Stomach (tissue), 9 donors: ENCODE measurements around the gene ARID5B. TPM values are rescaled to one million over a fixed set of nuclear protein-coding genes. Genes with fewer than 3 reads are reported as not detected.

Experiments
- DNase-seq, 2 donors: peaks; one replicate each; pipeline versions ENCODE4 v3.0.0 to v3.0.0-alpha.2; 2013 to 2019
- H3K27ac ChIP-seq, 5 donors: fragments of 200-600 bp in 4 of 5; sonication (generic) in 4 of 5; one replicate each; pipeline ENCODE4 v1.5.1; 2013 to 2019; ENCODE audit warnings: mild to moderate bottlenecking in 1 of 5, moderate library complexity in 1 of 5
- H3K27me3 ChIP-seq, 3 donors: fragments of 200-600 bp; sonication (generic); one replicate each; pipeline ENCODE4 v1.5.1; 2017 to 2019; ENCODE audit warnings: mixed run types in 1 of 3
- H3K36me3 ChIP-seq, 4 donors: fragments of 200-600 bp; sonication (generic); 1 replicate in 3 of 4; 2 replicates in 1 of 4; pipeline ENCODE4 v1.5.1; 2016 to 2019
- H3K4me1 ChIP-seq, 4 donors: fragments of 200-600 bp; sonication (generic); one replicate each; pipeline ENCODE4 v1.5.1; 2016 to 2019
- H3K4me3 ChIP-seq, 4 donors: fragments of 200-600 bp; sonication (generic) in 3 of 4; one replicate each; pipeline ENCODE4 v1.5.1; 2016 to 2019; ENCODE audit warnings: mild to moderate bottlenecking in 1 of 4
- H3K9me3 ChIP-seq, 4 donors: fragments of 200-600 bp; sonication (generic); one replicate each; pipeline ENCODE4 v1.5.1; 2016 to 2019
- CTCF ChIP-seq, 7 experiments: fragments of 450-650 bp in 4 of 7; fragments of 200-600 bp in 3 of 7; sonication (generic) in 3 of 7; IDR thresholded peaks; one replicate each; pipeline ENCODE4 v1.5.1; 2016 to 2019; ENCODE audit warnings: antibody characterized with exemption in 7 of 7, control low read depth in 2 of 7, mild to moderate bottlenecking in 1 of 7
- EP300 ChIP-seq: sonication (generic); formaldehyde crosslinking; IDR thresholded peaks from one replicate; pipeline ENCODE4 v1.6.1; 2017; ENCODE audit warnings: antibody characterized with exemption
- POLR2A ChIP-seq, 4 donors: fragments of 450-650 bp; IDR thresholded peaks; one replicate each; pipeline ENCODE4 v1.6.1; 2016; ENCODE audit warnings: antibody characterized with exemption in 4 of 4, control low read depth in 2 of 4, mild to moderate bottlenecking in 1 of 4, moderate library complexity in 1 of 4
- POLR2AphosphoS5 ChIP-seq, 3 donors: sonication (generic); formaldehyde crosslinking; IDR thresholded peaks; one replicate each; pipeline ENCODE4 v1.6.1; 2016; ENCODE audit warnings: antibody characterized with exemption in 3 of 3
- WGBS, 5 donors: extraction: QIAGEN DNeasy Blood & Tissue Kit in 3 of 5; methylation state at CpG; one replicate each; pipeline versions ENCODE4 v1.1.5 to v1.1.7; 2013 to 2018; 5-methylcytosine and 5-hydroxymethylcytosine counted together
- intact Hi-C: fragments of 100-400 bp; cut with DNase I; formaldehyde crosslinking; loops from one replicate; pipeline ENCODE4 v1.15.1; 2023; ENCODE audit warnings: low total_unique reads
- polyA plus RNA-seq, 3 donors: library from polyadenylated mRNA; stranded (reverse); fragments of 200-250 nt; gene quantifications; one replicate each; pipeline ENCODE4 v1.2.3, GENCODE V29; 2013
- total RNA-seq, 5 donors: library from RNA; depleted of rRNA; stranded (reverse); fragments of >200 nt; gene quantifications; one replicate each; pipeline versions ENCODE4 v1.1.0 to v1.2.3, GENCODE V29; 2014 to 2016
- donor health status: healthy with polysubstance abuse.
- donor health status: Bipolar disorder and iron deficiency.
- donor health status: healthy.

Gene ARID5B
- total and polyA plus RNA-seq, 8 donors: 5.4 to 64.2 (median 11.9) TPM

- Histone ChIP-seq H3K27ac (no peak overlapping the region), H3K9me3 (no peaks in the 10 kb centered on the region), H3K36me3 (no peaks in the 10 kb centered on the region), H3K4me1 (peaks cover 5 to 31% (median 5%) of the 10 kb centered on the region in 4 donors), H3K27me3 (no peaks in the 10 kb centered on the region), H3K4me3 (no peak overlapping the region)
- 85 to 91% (median 89%) methylated on average over 4 of the region's 4 CpGs for WGBS, 5 donors
- TF ChIP-seq EP300: no peak
- TF ChIP-seq POLR2A (IDR thresholded peaks at IDR 0.05): no peak
- no peak for TF ChIP-seq POLR2AphosphoS5 (IDR thresholded peaks at IDR 0.05)
- no peak for TF ChIP-seq CTCF (IDR thresholded peaks at IDR 0.05)
- intact Hi-C loops: no loop called here
- DNase-seq: no peak
Observed at GRCh38 chr10:62113680-62114079, 212.2 kb downstream of the ARID5B start.

GRCh38 chr10:62115321-62115720 is 213.8 kb downstream of the ARID5B start:
- peaks cover 0 to 14% (median under 1%) of the 10 kb centered on the region in 4 donors for H3K4me1 ChIP-seq
- H3K27me3 ChIP-seq: no peaks in the 10 kb centered on the region
- H3K4me3 ChIP-seq: no peak overlapping the region
- intact Hi-C loops: no loop called here
- 95 to 99% (median 96%) methylated on average over 4 of the region's 4 CpGs for WGBS, 5 donors
- no peaks in the 10 kb centered on the region for H3K36me3 ChIP-seq
- no peak for DNase-seq
- no peak for TF ChIP-seq POLR2A (IDR thresholded peaks at IDR 0.05)
- no peak for TF ChIP-seq EP300
- TF ChIP-seq POLR2AphosphoS5 (IDR thresholded peaks at IDR 0.05): no peak
- TF ChIP-seq CTCF (IDR thresholded peaks at IDR 0.05): no peak
- H3K27ac ChIP-seq: no peak overlapping the region
- H3K9me3 ChIP-seq: no peaks in the 10 kb centered on the region

- H3K9me3 ChIP-seq: no peaks in the 10 kb centered on the region
- no peak overlapping the region for H3K4me3 ChIP-seq
- peaks cover 0 to 9% (median 0%) of the 10 kb centered on the region in 4 donors for H3K4me1 ChIP-seq
- no peak for DNase-seq
- 84 to 99% (median 87%) methylated on average over 5 of the region's 5 CpGs for WGBS, 5 donors
- no peak for TF ChIP-seq POLR2AphosphoS5 (IDR thresholded peaks at IDR 0.05)
- TF ChIP-seq EP300: no peak
- no peak for TF ChIP-seq POLR2A (IDR thresholded peaks at IDR 0.05)
- no peak for TF ChIP-seq CTCF (IDR thresholded peaks at IDR 0.05)
- intact Hi-C loops: no loop called here
- no peak overlapping the region for H3K27ac ChIP-seq
- no peaks in the 10 kb centered on the region for H3K27me3 ChIP-seq
- H3K36me3 ChIP-seq: no peaks in the 10 kb centered on the region
Observed at GRCh38 chr10:62115842-62116241, 214.3 kb downstream of the ARID5B start.

- WGBS, 5 donors: 51 to 70% (median 58%) methylated on average over 6 of the region's 6 CpGs
- no peak for TF ChIP-seq CTCF (IDR thresholded peaks at IDR 0.05)
- TF ChIP-seq EP300: no peak
- no peak for TF ChIP-seq POLR2A (IDR thresholded peaks at IDR 0.05)
- TF ChIP-seq POLR2AphosphoS5 (IDR thresholded peaks at IDR 0.05): no peak
Observed at GRCh38 chr10:62116896-62117295, 215.4 kb downstream of the ARID5B start.

More at GRCh38 chr10:62116896-62117295, 215.4 kb downstream of the ARID5B start:
- Histone ChIP-seq H3K27me3 (no peaks in the 10 kb centered on the region), H3K9me3 (no peaks in the 10 kb centered on the region), H3K36me3 (no peaks in the 10 kb centered on the region), H3K4me1 (peaks cover 0 to 5% (median 0%) of the 10 kb centered on the region in 4 donors), H3K4me3 (no peak overlapping the region), H3K27ac (no peak overlapping the region)
- intact Hi-C loops: no loop called here
- no peak for DNase-seq
